ENCODE data around the gene HECW1. TPM values are rescaled to one million over a fixed set of nuclear protein-coding genes. Genes with fewer than 3 reads are reported as not detected.

Gene HECW1
- total and polyA plus RNA-seq, 2 of the 13 experiments (the other 11 are each of a cell fraction or from before 2014, with no cell fraction given), result not detected

GRCh38 chr7:43501870-43502269, 389.4 kb downstream of the HECW1 start (continued):
- TF ChIP-seq HNF1A (IDR thresholded peaks at IDR 0.05; ENCODE audit: low read depth) (peak; percentile 65), HNF1A (CRISPR knock-in tag; IDR thresholded peaks at IDR 0.05; ENCODE audit: borderline replicate concordance) (0 out of 2 replicates have a peak, but pooled peaks have one; percentile 40), ZNF646 (CRISPR knock-in tag; IDR thresholded peaks at IDR 0.05) (no peak), JUNB (CRISPR knock-in tag; IDR thresholded peaks at IDR 0.05; ENCODE audit: borderline replicate concordance) (0 out of 2 replicates have a peak, but pooled peaks have one; percentile 30), SRF (IDR thresholded peaks at IDR 0.05; ENCODE audit: low read depth, low read length) (0 out of 2 replicates have a peak, but pooled peaks have one; percentile 16), ZNF773 (CRISPR knock-in tag; IDR thresholded peaks at IDR 0.05; ENCODE audit: borderline replicate concordance) (no peak), ZNF772 (CRISPR knock-in tag; IDR thresholded peaks at IDR 0.05) (0 out of 2 replicates have a peak, but pooled peaks have one; percentile 32), MEIS2 (CRISPR knock-in tag; IDR thresholded peaks at IDR 0.05) (no peak), MXI1 (IDR thresholded peaks at IDR 0.05; ENCODE audit: borderline replicate concordance, low read depth, low read length) (peak; percentile 52; the same call in 1 of the 3 replicates), ZNF331 (CRISPR knock-in tag; IDR thresholded peaks at IDR 0.05) (peak; percentile 65), HNRNPLL (IDR thresholded peaks at IDR 0.05; ENCODE audit: low read depth, low read length, poor library complexity, severe bottlenecking) (no peak), ELF3 (CRISPR knock-in tag; IDR thresholded peaks at IDR 0.05) (peak; percentile 78), ZEB1 (IDR thresholded peaks at IDR 0.05; ENCODE audit: insufficient replicate concordance, low read depth) (peak; percentile 59), ARNTL (CRISPR knock-in tag; IDR thresholded peaks at IDR 0.05) (no peak)
- TF ChIP-seq, protein P1, sequence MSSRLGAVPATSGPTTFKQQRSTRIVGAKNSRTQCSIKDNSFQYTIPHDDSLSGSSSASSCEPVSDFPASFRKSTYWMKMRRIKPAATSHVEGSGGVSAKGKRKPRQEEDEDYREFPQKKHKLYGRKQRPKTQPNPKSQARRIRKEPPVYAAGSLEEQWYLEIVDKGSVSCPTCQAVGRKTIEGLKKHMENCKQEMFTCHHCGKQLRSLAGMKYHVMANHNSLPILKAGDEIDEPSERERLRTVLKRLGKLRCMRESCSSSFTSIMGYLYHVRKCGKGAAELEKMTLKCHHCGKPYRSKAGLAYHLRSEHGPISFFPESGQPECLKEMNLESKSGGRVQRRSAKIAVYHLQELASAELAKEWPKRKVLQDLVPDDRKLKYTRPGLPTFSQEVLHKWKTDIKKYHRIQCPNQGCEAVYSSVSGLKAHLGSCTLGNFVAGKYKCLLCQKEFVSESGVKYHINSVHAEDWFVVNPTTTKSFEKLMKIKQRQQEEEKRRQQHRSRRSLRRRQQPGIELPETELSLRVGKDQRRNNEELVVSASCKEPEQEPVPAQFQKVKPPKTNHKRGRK (CRISPR knock-in tag; IDR thresholded peaks at IDR 0.05), result no peak

All from HepG2 (cell line).